B cell (primary cell): ENCODE measurements around the gene ACAD10. TPM values are rescaled to one million over a fixed set of nuclear protein-coding genes. Genes with fewer than 3 reads are reported as not detected.

Experiments
- ATAC-seq: fragments of 200-7000 bp; cut with Tn5 transposase; one replicate; pipeline ENCODE4 v1.10.0; 2021; ENCODE audit warnings: low read depth, mild to moderate bottlenecking, moderate number of reproducible peaks, moderate library complexity
- CTCF ChIA-PET: fragments of 350-600 bp; sonication (Branson Sonifier 250); formaldehyde crosslinking; loops from one replicate; lab custom pipeline; 2021; ENCODE audit warnings: antibody characterized with exemption, inconsistent platforms; lab: Charles Lee
- POLR2A ChIA-PET: fragments of 350-600 bp; sonication (Branson Sonifier 250); formaldehyde crosslinking; loops from one replicate; lab custom pipeline; 2021; ENCODE audit warnings: antibody characterized with exemption; lab: Charles Lee
- DNase-seq: peaks from one replicate; pipeline ENCODE4 v3.0.0; 2013
- H2AFZ ChIP-seq: 2 replicates; pipeline ENCODE4 v1.6.1; 2012; ENCODE audit warnings: mild to moderate bottlenecking, low read depth, low read length; ENCODE audit not compliant: insufficient read depth, poor library complexity, severe bottlenecking
- H3K27ac ChIP-seq, 2 donors: 1 replicate in 1 of 2; 2 replicates in 1 of 2; pipeline ENCODE4 v1.5.1; 2012 to 2013; ENCODE audit warnings: low read length in 2 of 2, mild to moderate bottlenecking in 2 of 2, moderate library complexity in 1 of 2
- H3K27me3 ChIP-seq, 4 experiments: fragments of 200-600 bp in 1 of 4; sonication (generic) in 1 of 4; replicated peaks in 1 of 4; 1 replicate in 2 of 4; 2 replicates in 2 of 4; pipeline versions ENCODE4 v1.6.1 to v1.7.0; 2013 to 2016; ENCODE audit warnings: low read length in 3 of 4, mild to moderate bottlenecking in 2 of 4, mixed read lengths in 1 of 4, moderate library complexity in 1 of 4; ENCODE audit not compliant: insufficient read depth in 4 of 4, control insufficient read depth in 3 of 4; ENCODE audit errors: control extremely low read depth in 1 of 4
- H3K36me3 ChIP-seq, 2 experiments: replicated peaks in 1 of 2; 1 replicate in 1 of 2; 2 replicates in 1 of 2; pipeline versions ENCODE4 v1.6.1 to v1.7.1; 2013; ENCODE audit warnings: low read length in 1 of 2; ENCODE audit not compliant: insufficient read depth in 2 of 2, control insufficient read depth in 1 of 2; ENCODE audit errors: control extremely low read depth in 1 of 2, extremely low read depth in 1 of 2
- H3K4me1 ChIP-seq, 2 donors: fragments of 200-600 bp in 1 of 2; sonication (generic) in 1 of 2; 1 replicate in 1 of 2; 2 replicates in 1 of 2; pipeline versions ENCODE4 v1.5.1 to v1.6.1; 2013 to 2017; ENCODE audit warnings: low read length in 2 of 2; ENCODE audit not compliant: control insufficient read depth in 2 of 2, insufficient read depth in 2 of 2
- H3K4me2 ChIP-seq: replicated peaks from 2 replicates; pipeline ENCODE3; 2012; ENCODE audit warnings: mild to moderate bottlenecking, low read depth, low read length; ENCODE audit not compliant: poor library complexity, severe bottlenecking
- H3K4me3 ChIP-seq, 5 experiments: fragments of 200-600 bp in 1 of 5; sonication (generic) in 1 of 5; 1 replicate in 3 of 5; 2 replicates in 2 of 5; pipeline versions ENCODE4 v1.5.1 to v1.7.0; 2011 to 2016; ENCODE audit warnings: low read length in 4 of 5, mild to moderate bottlenecking in 4 of 5, low read depth in 2 of 5, control low read depth in 1 of 5, moderate library complexity in 1 of 5; ENCODE audit not compliant: insufficient read depth in 1 of 5; ENCODE audit errors: control extremely low read depth in 1 of 5, extremely low read depth in 1 of 5
- H3K79me2 ChIP-seq: fragments of 200-600 bp; sonication (generic); one replicate; pipeline ENCODE4 v1.6.0; 2016; ENCODE audit warnings: low read length; ENCODE audit not compliant: control insufficient read depth, insufficient read depth
- H3K9ac ChIP-seq: fragments of 200-600 bp; sonication (generic); 2 replicates; pipeline ENCODE4 v1.6.1; 2017; ENCODE audit warnings: mild to moderate bottlenecking, low read length, moderate library complexity
- H3K9me3 ChIP-seq, 3 donors: one replicate each; pipeline versions ENCODE4 v1.6.1 to v1.7.1; 2013; ENCODE audit warnings: low read length in 2 of 3; ENCODE audit not compliant: control insufficient read depth in 2 of 3, insufficient read depth in 1 of 3; ENCODE audit errors: control extremely low read depth in 1 of 3
- H4K20me1 ChIP-seq: 2 replicates; pipeline ENCODE4 v1.6.0; 2012; ENCODE audit warnings: mild to moderate bottlenecking, low read length; ENCODE audit not compliant: insufficient read depth, control insufficient read depth, poor library complexity, severe bottlenecking
- H3K27ac Mint-ChIP-seq: one replicate; pipeline ENCODE4 v1.8.0; 2021; ENCODE audit warnings: mixed read lengths
- H3K27me3 Mint-ChIP-seq: one replicate; pipeline ENCODE4 v1.8.0; 2021; ENCODE audit warnings: mixed read lengths
- H3K4me1 Mint-ChIP-seq: one replicate; pipeline ENCODE4 v1.8.0; 2021; ENCODE audit warnings: mixed read lengths
- H3K4me3 Mint-ChIP-seq: one replicate; pipeline ENCODE4 v1.8.0; 2021; ENCODE audit warnings: mixed read lengths
- H3K9me3 Mint-ChIP-seq: one replicate; pipeline ENCODE4 v1.8.0; 2022; ENCODE audit warnings: mixed read lengths; ENCODE audit not compliant: insufficient read depth
- EZH2 ChIP-seq: IDR thresholded peaks from 2 replicates; pipeline ENCODE4 v1.6.1; 2012; ENCODE audit warnings: borderline replicate concordance, low read depth, mild to moderate bottlenecking, moderate library complexity, low read length; ENCODE audit not compliant: insufficient read depth, poor library complexity, severe bottlenecking
- WGBS: methylation state at CpG from one replicate; pipeline ENCODE4 v1.1.5; 2013; ENCODE audit warnings: missing lambda C conversion rate; ENCODE audit not compliant: insufficient coverage; 5-methylcytosine and 5-hydroxymethylcytosine counted together
- intact Hi-C: fragments of 100-400 bp; cut with micrococcal nuclease; formaldehyde crosslinking; loops from one replicate; pipeline ENCODE4 v1.10.0; 2022
- polyA plus RNA-seq: library from polyadenylated mRNA; depleted of rRNA; stranded (reverse); fragments of >200 nt; gene quantifications from 2 replicates; pipeline ENCODE4 v1.2.3, GENCODE V29; 2012
- total RNA-seq, 2 donors: library from RNA; stranded (reverse); fragments of 120-200 nt in 1 of 2; gene quantifications; 1 replicate in 1 of 2; 2 replicates in 1 of 2; pipeline versions ENCODE4 v1.2.3 to v1.2.4, GENCODE V29; 2013 to 2022
- TF ChIP-seq, protein P1 (sequence below): fragments of 200-600 bp; IDR thresholded peaks from one replicate; pipeline ENCODE4 v1.8.0; 2022; ENCODE audit warnings: antibody characterized with exemption, mild to moderate bottlenecking

ACAD10 gene
- total and polyA plus RNA-seq, 2 donors (not counting 1 experiment from before 2014, with no cell fraction given) = 38.1 to 48.6 TPM

DNA sequence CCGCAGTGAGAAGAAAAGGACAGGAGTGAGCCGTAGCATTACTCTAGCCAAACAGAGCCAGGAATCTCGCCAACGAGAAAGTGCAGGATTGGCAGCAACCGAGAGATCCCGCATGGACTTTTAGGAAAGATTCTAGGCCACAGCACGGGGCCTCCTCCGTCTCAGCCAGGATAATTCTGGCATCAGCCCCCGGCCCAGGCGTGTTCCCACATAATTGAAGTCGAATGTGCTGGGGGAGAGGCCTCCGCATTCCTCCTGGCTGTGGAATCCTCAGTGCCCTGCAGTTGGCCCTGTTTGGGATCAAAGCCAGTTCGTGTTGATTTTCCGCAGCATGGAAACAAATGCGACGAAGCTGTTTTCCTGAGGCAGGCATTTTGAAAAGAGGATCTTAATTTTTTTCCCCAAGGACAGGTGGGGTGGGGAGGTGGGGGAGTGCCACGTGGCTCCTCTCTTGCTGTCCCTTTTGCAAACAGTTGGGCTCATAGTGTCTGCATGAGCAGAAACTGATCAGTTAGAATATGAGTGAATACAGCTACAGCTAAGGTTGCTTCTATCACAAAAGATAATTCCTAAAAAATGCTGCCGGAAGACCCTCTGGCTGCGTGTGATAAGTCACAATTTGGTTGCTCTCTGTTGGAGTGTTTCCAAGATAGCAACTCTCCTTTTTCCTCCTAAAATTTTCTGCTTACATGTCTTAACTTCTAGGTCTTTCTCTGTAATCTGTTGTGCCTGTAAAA, 49.5 kb upstream of the ACAD10 start:
- Histone ChIP-seq H2AFZ (no peak overlapping the region), H3K9me3 (no peaks in the 10 kb centered on the region), H3K4me1 (no peaks in the 10 kb centered on the region), H4K20me1 (no peaks in the 10 kb centered on the region), H3K27ac (no peak overlapping the region), H3K27me3 (no peaks in the 10 kb centered on the region), H3K4me2 (no peak overlapping the region), H3K4me3 (no peak overlapping the region), H3K9ac (no peak overlapping the region), H3K36me3 (peaks cover 4 to 7% of the 10 kb centered on the region in 2 experiments), H3K79me2 (no peaks in the 10 kb centered on the region)
- H3K4me1 Mint-ChIP-seq = peaks cover 2% of the 10 kb centered on the region
- 88% methylated on average over 17 of the region's 19 CpGs for WGBS
- no peak for ATAC-seq
- no peak for TF ChIP-seq EZH2
- TF ChIP-seq, protein P1, sequence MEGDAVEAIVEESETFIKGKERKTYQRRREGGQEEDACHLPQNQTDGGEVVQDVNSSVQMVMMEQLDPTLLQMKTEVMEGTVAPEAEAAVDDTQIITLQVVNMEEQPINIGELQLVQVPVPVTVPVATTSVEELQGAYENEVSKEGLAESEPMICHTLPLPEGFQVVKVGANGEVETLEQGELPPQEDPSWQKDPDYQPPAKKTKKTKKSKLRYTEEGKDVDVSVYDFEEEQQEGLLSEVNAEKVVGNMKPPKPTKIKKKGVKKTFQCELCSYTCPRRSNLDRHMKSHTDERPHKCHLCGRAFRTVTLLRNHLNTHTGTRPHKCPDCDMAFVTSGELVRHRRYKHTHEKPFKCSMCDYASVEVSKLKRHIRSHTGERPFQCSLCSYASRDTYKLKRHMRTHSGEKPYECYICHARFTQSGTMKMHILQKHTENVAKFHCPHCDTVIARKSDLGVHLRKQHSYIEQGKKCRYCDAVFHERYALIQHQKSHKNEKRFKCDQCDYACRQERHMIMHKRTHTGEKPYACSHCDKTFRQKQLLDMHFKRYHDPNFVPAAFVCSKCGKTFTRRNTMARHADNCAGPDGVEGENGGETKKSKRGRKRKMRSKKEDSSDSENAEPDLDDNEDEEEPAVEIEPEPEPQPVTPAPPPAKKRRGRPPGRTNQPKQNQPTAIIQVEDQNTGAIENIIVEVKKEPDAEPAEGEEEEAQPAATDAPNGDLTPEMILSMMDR = no peak
- intact Hi-C loops = no loop called here
- CTCF ChIA-PET = no interaction called here
- H3K27ac Mint-ChIP-seq = no peak overlapping the region
- no peak overlapping the region for H3K4me3 Mint-ChIP-seq
- no peaks in the 10 kb centered on the region for H3K27me3 Mint-ChIP-seq
- no peak for DNase-seq
- POLR2A ChIA-PET = no interaction called here
- no peaks in the 10 kb centered on the region for H3K9me3 Mint-ChIP-seq

DNA sequence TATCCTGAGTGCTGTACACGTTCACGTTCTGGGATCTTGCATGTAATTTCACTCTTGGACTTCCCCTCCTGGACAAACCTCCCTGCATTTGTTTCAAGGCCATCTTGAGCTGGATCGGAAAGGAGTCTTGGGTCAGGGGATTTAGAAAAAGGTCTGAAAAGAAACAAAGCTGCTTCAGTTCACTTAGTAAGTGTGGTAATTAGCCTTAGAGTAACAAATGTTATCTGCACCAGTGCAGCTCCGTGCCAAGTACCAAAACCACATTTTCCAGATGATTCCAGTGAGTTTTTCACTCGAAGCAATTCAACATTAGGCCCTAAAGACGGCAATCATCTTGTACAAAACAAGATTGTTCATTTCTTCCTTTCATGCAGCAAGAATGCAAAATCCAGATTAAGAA, 47.3 kb upstream of the ACAD10 start:
- Histone ChIP-seq H3K4me2 (no peak overlapping the region), H3K36me3 (peaks cover 7 to 23% of the 10 kb centered on the region in 2 experiments), H3K27me3 (no peaks in the 10 kb centered on the region), H4K20me1 (no peaks in the 10 kb centered on the region), H2AFZ (no peak overlapping the region), H3K9me3 (no peaks in the 10 kb centered on the region), H3K79me2 (no peaks in the 10 kb centered on the region), H3K27ac (no peak overlapping the region), H3K9ac (no peak overlapping the region), H3K4me3 (no peak overlapping the region), H3K4me1 (no peaks in the 10 kb centered on the region)
- no peak for DNase-seq
- no peaks in the 10 kb centered on the region for H3K9me3 Mint-ChIP-seq
- no peak overlapping the region for H3K27ac Mint-ChIP-seq
- peaks cover 2% of the 10 kb centered on the region for H3K4me1 Mint-ChIP-seq
- no peaks in the 10 kb centered on the region for H3K27me3 Mint-ChIP-seq
- H3K4me3 Mint-ChIP-seq = no peak overlapping the region
- no peak for ATAC-seq
- POLR2A ChIA-PET = no interaction called here
- TF ChIP-seq EZH2 = no peak
- TF ChIP-seq, protein P1 = no peak
- CTCF ChIA-PET = no interaction called here
- intact Hi-C loops = no loop called here
- WGBS = 97% methylated on average over 5 of the region's 6 CpGs
